Measurements from ENCODE around the gene TBC1D2B.

DNA sequence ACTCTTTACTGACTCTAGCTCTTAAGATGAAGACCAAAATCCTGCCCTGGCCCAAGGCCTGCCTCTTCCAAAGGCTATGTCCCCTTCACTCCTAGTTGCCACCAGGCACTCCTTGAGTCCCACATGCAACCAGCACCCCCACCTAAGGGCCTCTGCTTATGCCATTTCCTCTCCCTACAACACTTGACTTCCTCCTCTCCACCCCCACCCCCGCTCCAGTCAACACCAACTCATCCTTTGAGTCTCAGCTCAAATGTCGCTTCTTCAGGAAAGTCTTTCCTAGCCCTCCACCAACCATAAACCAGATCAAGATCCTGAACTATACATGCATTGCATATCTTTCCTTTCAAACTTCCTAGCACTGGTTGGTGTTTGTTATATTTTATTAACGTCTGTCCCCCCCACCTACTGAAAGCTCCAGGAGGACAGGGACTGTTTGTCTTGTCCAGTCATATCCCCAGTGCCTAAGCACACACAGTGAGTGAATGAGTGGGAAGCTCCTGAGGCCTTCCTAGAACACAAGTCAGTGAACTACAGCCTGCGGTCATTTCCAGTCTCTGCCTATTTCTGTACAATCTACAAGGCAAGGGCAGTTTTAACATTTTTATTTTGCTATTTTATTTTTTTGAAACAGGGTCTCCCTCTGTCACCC, 7.3 kb downstream of the TBC1D2B start:
- TF ChIP-seq, protein P1, sequence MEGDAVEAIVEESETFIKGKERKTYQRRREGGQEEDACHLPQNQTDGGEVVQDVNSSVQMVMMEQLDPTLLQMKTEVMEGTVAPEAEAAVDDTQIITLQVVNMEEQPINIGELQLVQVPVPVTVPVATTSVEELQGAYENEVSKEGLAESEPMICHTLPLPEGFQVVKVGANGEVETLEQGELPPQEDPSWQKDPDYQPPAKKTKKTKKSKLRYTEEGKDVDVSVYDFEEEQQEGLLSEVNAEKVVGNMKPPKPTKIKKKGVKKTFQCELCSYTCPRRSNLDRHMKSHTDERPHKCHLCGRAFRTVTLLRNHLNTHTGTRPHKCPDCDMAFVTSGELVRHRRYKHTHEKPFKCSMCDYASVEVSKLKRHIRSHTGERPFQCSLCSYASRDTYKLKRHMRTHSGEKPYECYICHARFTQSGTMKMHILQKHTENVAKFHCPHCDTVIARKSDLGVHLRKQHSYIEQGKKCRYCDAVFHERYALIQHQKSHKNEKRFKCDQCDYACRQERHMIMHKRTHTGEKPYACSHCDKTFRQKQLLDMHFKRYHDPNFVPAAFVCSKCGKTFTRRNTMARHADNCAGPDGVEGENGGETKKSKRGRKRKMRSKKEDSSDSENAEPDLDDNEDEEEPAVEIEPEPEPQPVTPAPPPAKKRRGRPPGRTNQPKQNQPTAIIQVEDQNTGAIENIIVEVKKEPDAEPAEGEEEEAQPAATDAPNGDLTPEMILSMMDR (IDR thresholded peaks at IDR 0.05; ENCODE audit: low read length), result no peak
- TF ChIP-seq EZH2 (optimal IDR thresholded peaks at IDR 0.05; ENCODE audit: low read depth, low read length), result no peak
- no peak for TF ChIP-seq EZH2phosphoT487 (IDR thresholded peaks at IDR 0.05; ENCODE audit: low read length)
